MCF 10A (cell line): Measurements from ENCODE around the gene TAMM41. TPM values are rescaled to one million over a fixed set of nuclear protein-coding genes. Genes with fewer than 3 reads are reported as not detected.

Experiments used
- BruUV-seq: library from RNA; stranded (reverse); fragments of 400-500 nt; replicated peaks from 2 replicates; lab custom pipeline; 2021; lab: Mats Ljungman, UMichigan
- CTCF ChIA-PET: fragments of 300-600 bp; sonication (Branson Sonifier 250); formaldehyde crosslinking; extraction: SDS; loops from one replicate; lab custom pipeline; 2021; ENCODE audit warnings: antibody characterized with exemption, inconsistent platforms; lab: Yijun Ruan, JAX
- POLR2A ChIA-PET: fragments of 300-600, 350-650 bp; sonication (Branson Sonifier 250); formaldehyde crosslinking; extraction: SDS; loops from one replicate; lab custom pipeline; 2020; ENCODE audit warnings: antibody characterized with exemption, inconsistent platforms; lab: Yijun Ruan, JAX
- DNase-seq: peaks from one replicate; pipeline ENCODE4 v3.0.0-alpha.2; 2018; ENCODE audit not compliant: unreplicated experiment
- H3K27ac Mint-ChIP-seq: one replicate; pipeline ENCODE4 v1.8.0; 2022; ENCODE audit warnings: mild to moderate bottlenecking, low read depth, mixed read lengths; ENCODE audit not compliant: unreplicated experiment
- H3K27me3 Mint-ChIP-seq: one replicate; pipeline ENCODE4 v1.8.0; 2022; ENCODE audit warnings: mixed read lengths; ENCODE audit not compliant: insufficient read depth, unreplicated experiment
- H3K36me3 Mint-ChIP-seq: one replicate; pipeline ENCODE4 v1.8.0; 2022; ENCODE audit warnings: mild to moderate bottlenecking, moderate library complexity, mixed read lengths; ENCODE audit not compliant: insufficient read depth, unreplicated experiment
- H3K4me1 Mint-ChIP-seq: one replicate; pipeline ENCODE4 v1.8.0; 2022; ENCODE audit warnings: mixed read lengths; ENCODE audit not compliant: insufficient read depth, unreplicated experiment
- H3K4me3 Mint-ChIP-seq: one replicate; pipeline ENCODE4 v1.8.0; 2022; ENCODE audit warnings: mild to moderate bottlenecking, moderate library complexity, mixed read lengths; ENCODE audit not compliant: unreplicated experiment
- H3K9me3 Mint-ChIP-seq: one replicate; pipeline ENCODE4 v1.8.0; 2022; ENCODE audit warnings: mixed read lengths; ENCODE audit not compliant: unreplicated experiment
- CTCF ChIP-seq: fragments of 200-600 bp; IDR thresholded peaks from one replicate; pipeline ENCODE4 v1.8.0; 2022; ENCODE audit warnings: antibody characterized with exemption, mild to moderate bottlenecking; ENCODE audit not compliant: unreplicated experiment
- intact Hi-C: fragments of 100-400 bp; cut with micrococcal nuclease; formaldehyde crosslinking; loops from 2 replicates; pipeline ENCODE4 v1.14.1; 2022
- total RNA-seq: library from RNA; stranded (reverse); gene quantifications from 2 replicates; pipeline ENCODE4 v1.2.3, GENCODE V29; 2022

Gene TAMM41
- total RNA-seq, 1 experiment from 2014 or later: 26.2 TPM

- DNase-seq: peak; percentile 94
- intact Hi-C loops: loop anchor here (2.0 kb wide), 1 partner anchor 52 kb away; no protein-coding TSS in a partner anchor
- peak overlapping the region; percentile 50 for H3K4me3 Mint-ChIP-seq
- TF ChIP-seq CTCF: no peak
- POLR2A ChIA-PET: interaction anchor here (0.5 to 4.6 kb wide), 28 partner anchors 13 to 498 kb away, joined by 3 to 72 read pairs (median 4); partner anchors contain the start of genes ATG7 and TAMM41
- BruUV-seq: TSS peak; percentile 92
- peaks cover 30% of the 10 kb centered on the region for H3K4me1 Mint-ChIP-seq
- no peaks in the 10 kb centered on the region for H3K27me3 Mint-ChIP-seq
- peak overlapping the region; percentile 88 for H3K27ac Mint-ChIP-seq
- peaks cover 6% of the 10 kb centered on the region for H3K36me3 Mint-ChIP-seq
- CTCF ChIA-PET: interaction anchor here (0.6 to 1.3 kb wide), 5 partner anchors 11 to 108 kb away, joined by 3 to 4 read pairs (median 3); no protein-coding TSS in a partner anchor
- no peaks in the 10 kb centered on the region for H3K9me3 Mint-ChIP-seq
These were observed 76.0 kb downstream of the TAMM41 start for GRCh38 chr3:11770477-11771391.

GRCh38 chr3:11769704-11770476, 76.8 kb downstream of the TAMM41 start:
- Mint-ChIP-seq H3K36me3 (no peaks in the 10 kb centered on the region), H3K27ac (peak overlapping the region; percentile 88), H3K27me3 (no peaks in the 10 kb centered on the region), H3K4me3 (peak overlapping the region; percentile 50), H3K9me3 (no peaks in the 10 kb centered on the region), H3K4me1 (peaks cover 35% of the 10 kb centered on the region)
- DNase-seq: no peak
- CTCF ChIA-PET: interaction anchor here (0.7 to 1.7 kb wide), 4 partner anchors 34 to 783 kb away, joined by 3 to 9 read pairs (median 3); no protein-coding TSS in a partner anchor
- intact Hi-C loops: loop anchor here (2.0 kb wide), 1 partner anchor 51 kb away; no protein-coding TSS in a partner anchor
- POLR2A ChIA-PET: interaction anchor here (0.5 to 4.6 kb wide), 25 partner anchors 12 to 497 kb away, joined by 3 to 72 read pairs (median 4); partner anchors contain the start of genes ATG7 and TAMM41
- TF ChIP-seq CTCF: no peak
- BruUV-seq: TSS peak; percentile 80

GRCh38 chr3:11768604-11769003, 78.1 kb downstream of the TAMM41 start:
- H3K9me3 Mint-ChIP-seq: no peaks in the 10 kb centered on the region
- BruUV-seq: no TSS peak
- POLR2A ChIA-PET: interaction anchor here (0.6 to 3.6 kb wide), 2 partner anchors 47 to 179 kb away, joined by 3 to 21 read pairs; no protein-coding TSS in a partner anchor
- no peaks in the 10 kb centered on the region for H3K27me3 Mint-ChIP-seq
- H3K4me3 Mint-ChIP-seq: peak overlapping the region; percentile 33
- H3K36me3 Mint-ChIP-seq: no peaks in the 10 kb centered on the region
- no peak for DNase-seq
- peaks cover 37% of the 10 kb centered on the region for H3K4me1 Mint-ChIP-seq
- intact Hi-C loops: no loop called here
- CTCF ChIA-PET: interaction anchor here (0.6 to 1.7 kb wide), 2 partner anchors 35 to 717 kb away, joined by 4 to 9 read pairs; no protein-coding TSS in a partner anchor
- H3K27ac Mint-ChIP-seq: no peak overlapping the region
- no peak for TF ChIP-seq CTCF
